Measurements from ENCODE around the gene RADX.

The RADX gene

GRCh38 chrX:106706466-106706865, 94.7 kb downstream of the RADX start:
- TF ChIP-seq CTCF (IDR thresholded peaks at IDR 0.05; ENCODE audit: extremely low read depth, missing control alignments) = no peak
- DNase-seq (ENCODE audit: low spot score) = no peak

GRCh38 chrX:106707771-106708454, 96.1 kb downstream of the RADX start:
- TF ChIP-seq CTCF (IDR thresholded peaks at IDR 0.05; ENCODE audit: extremely low read depth, missing control alignments) = no peak
- DNase-seq (ENCODE audit: low spot score) = no peak

- DNase-seq (ENCODE audit: low spot score) = no peak
- TF ChIP-seq CTCF (IDR thresholded peaks at IDR 0.05; ENCODE audit: extremely low read depth, missing control alignments) = no peak
These were observed 99.0 kb downstream of the RADX start for GRCh38 chrX:106710771-106711170.

- DNase-seq (ENCODE audit: low spot score) = no peak
- TF ChIP-seq CTCF (IDR thresholded peaks at IDR 0.05; ENCODE audit: extremely low read depth, missing control alignments) = no peak
These were observed 99.6 kb downstream of the RADX start for GRCh38 chrX:106711375-106711774.

GRCh38 chrX:106716004-106716403, 104.2 kb downstream of the RADX start:
- no peak for TF ChIP-seq CTCF (IDR thresholded peaks at IDR 0.05; ENCODE audit: extremely low read depth, missing control alignments)
- DNase-seq (ENCODE audit: low spot score) = no peak

GRCh38 chrX:106716463-106716862, 104.7 kb downstream of the RADX start:
- no peak for TF ChIP-seq CTCF (IDR thresholded peaks at IDR 0.05; ENCODE audit: extremely low read depth, missing control alignments)
- no peak for DNase-seq (ENCODE audit: low spot score)

GRCh38 chrX:106718709-106719108, 106.9 kb downstream of the RADX start:
- DNase-seq (ENCODE audit: low spot score) = no peak
- no peak for TF ChIP-seq CTCF (IDR thresholded peaks at IDR 0.05; ENCODE audit: extremely low read depth, missing control alignments)

Data from GM20000 (cell line).